Measurements from ENCODE around the gene CD2BP2.

DNA sequence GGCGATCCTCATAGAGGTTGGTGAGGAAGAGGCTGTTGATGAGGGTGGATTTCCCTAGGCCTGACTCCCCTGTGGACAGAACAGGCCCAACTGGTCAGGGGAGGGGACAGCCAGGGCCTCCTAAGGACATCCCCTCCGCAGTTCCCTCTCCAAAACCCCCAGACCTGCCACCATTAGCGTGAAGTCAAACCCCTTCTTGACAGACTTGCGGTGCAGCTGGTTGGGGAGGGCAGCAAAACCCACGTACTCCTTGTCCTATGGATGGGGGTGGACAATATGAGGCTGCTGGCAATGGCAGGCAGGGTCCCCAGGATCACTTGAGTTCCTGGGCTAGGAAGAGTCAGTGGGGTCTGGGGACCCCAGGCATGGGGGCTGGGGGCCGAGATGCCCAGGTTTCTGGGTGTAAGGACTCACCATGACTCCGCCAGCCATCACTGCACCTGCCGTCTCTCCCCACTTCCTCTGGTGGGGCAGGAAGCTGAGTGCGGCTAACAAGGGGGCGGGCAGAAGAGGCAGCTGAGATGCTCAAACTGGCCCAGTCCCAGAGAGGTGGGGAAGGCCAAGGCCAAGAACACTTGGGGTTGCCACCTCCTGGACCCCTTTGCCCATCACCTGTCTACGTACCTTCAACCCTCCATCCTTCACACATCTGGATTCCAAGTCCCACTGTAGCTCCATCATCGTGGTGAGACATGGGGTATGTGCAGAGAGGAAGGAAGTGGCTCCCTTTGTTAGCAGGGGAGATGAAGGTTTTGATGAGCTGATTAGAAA lies 27.2 kb upstream of the CD2BP2 start, which contains the start of gene SEPTIN1:
- TF ChIP-seq, protein P1, sequence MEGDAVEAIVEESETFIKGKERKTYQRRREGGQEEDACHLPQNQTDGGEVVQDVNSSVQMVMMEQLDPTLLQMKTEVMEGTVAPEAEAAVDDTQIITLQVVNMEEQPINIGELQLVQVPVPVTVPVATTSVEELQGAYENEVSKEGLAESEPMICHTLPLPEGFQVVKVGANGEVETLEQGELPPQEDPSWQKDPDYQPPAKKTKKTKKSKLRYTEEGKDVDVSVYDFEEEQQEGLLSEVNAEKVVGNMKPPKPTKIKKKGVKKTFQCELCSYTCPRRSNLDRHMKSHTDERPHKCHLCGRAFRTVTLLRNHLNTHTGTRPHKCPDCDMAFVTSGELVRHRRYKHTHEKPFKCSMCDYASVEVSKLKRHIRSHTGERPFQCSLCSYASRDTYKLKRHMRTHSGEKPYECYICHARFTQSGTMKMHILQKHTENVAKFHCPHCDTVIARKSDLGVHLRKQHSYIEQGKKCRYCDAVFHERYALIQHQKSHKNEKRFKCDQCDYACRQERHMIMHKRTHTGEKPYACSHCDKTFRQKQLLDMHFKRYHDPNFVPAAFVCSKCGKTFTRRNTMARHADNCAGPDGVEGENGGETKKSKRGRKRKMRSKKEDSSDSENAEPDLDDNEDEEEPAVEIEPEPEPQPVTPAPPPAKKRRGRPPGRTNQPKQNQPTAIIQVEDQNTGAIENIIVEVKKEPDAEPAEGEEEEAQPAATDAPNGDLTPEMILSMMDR (conservative IDR thresholded peaks at IDR 0.05 in 1 of 2, IDR thresholded peaks at IDR 0.05 in 1 of 2; ENCODE audit: low read depth in 1 of 2, low read length in 2 of 2) = no peak
- TF ChIP-seq EZH2 (IDR thresholded peaks at IDR 0.05; ENCODE audit: low read length, missing control alignments) = no peak
